Measurements from ENCODE around the gene LPAR3. TPM values are rescaled to one million over a fixed set of nuclear protein-coding genes. Genes with fewer than 3 reads are reported as not detected.

The LPAR3 gene
- total RNA-seq, 2 experiments from 2014 or later: 0.36 to 0.83 TPM

DNA sequence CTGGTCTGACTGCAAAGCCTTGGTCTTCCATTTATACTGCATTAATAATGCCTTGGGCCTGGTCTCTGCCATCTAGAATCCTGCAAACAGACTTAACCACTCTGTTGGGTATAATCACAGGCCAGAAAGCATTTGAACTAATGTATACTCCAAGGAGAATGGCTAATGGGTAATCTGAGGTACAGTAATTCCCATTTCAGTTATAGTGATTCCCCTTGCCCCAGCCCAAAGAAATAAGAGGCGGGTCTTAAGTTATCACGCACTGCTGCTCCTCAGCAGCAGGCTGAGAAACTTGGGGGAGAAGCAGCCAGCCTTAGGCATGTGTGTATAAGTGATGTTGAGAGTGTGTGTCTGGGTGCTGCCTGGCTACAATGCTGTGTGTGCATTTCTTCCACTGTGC is 2.4 kb downstream of the LPAR3 start:
- intact Hi-C loops (cut with micrococcal nuclease): no loop called here
- Mint-ChIP-seq H3K9me3 (no peaks in the 10 kb centered on the region), H3K27ac (no peak overlapping the region), H3K4me3 (no peak overlapping the region), H3K27me3 (peaks cover 27% of the 10 kb centered on the region), H3K4me1 (ENCODE audit: low read depth) (peaks cover 18% of the 10 kb centered on the region), H3K36me3 (no peaks in the 10 kb centered on the region)
- ChIA-PET POLR2A (no interaction called here), CTCF (no interaction called here)
- no peak for DNase-seq

DNA sequence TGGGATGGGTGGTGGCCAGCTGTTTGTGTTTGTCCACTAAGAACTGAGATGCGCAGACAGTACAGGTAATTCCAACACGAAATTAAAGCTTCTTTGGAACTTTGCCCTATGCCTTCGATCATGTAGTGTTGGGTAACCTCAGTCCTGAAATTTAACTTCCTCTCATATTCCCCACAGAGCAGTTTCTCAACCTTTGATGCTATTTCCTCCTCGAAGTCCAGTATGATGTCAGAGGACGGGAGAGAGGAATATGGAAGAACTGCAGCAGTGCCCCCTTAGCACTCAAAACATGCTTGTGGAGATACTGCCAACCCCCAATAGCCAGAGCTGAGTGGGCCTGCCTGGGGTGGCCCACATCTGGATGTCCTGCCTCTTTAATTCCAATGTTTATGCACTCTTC is 3.6 kb downstream of the LPAR3 start:
- intact Hi-C loops (cut with micrococcal nuclease): no loop called here
- H3K4me1 Mint-ChIP-seq (ENCODE audit: low read depth): peaks cover 18% of the 10 kb centered on the region
- CTCF ChIA-PET: no interaction called here
- no peak for DNase-seq
- no peaks in the 10 kb centered on the region for H3K9me3 Mint-ChIP-seq
- H3K27ac Mint-ChIP-seq: no peak overlapping the region
- H3K27me3 Mint-ChIP-seq: peaks cover 19% of the 10 kb centered on the region
- H3K4me3 Mint-ChIP-seq: no peak overlapping the region
- POLR2A ChIA-PET: no interaction called here
- H3K36me3 Mint-ChIP-seq: no peaks in the 10 kb centered on the region

DNA sequence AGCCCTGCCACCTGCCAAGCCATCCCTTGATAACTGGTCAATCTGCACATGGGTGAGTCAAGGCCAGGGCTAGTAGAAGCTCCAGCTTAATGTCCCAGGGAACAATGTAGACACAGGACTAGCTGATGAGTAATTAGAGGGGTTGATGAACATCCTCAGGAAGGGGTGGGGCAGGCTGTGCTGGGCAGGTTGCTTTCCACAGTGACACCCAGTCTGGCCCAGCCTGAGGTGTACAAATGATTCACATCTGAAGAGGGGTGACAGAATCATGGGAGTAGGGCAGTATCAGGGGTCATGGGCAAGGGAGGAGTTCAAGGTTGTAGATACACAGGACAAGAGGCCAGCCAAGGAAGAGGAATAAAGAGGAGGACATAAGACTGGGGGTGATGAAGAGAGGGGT is 4.3 kb downstream of the LPAR3 start:
- Mint-ChIP-seq H3K4me3 (no peak overlapping the region), H3K27ac (no peak overlapping the region), H3K9me3 (no peaks in the 10 kb centered on the region), H3K36me3 (no peaks in the 10 kb centered on the region), H3K27me3 (peaks cover 13% of the 10 kb centered on the region), H3K4me1 (ENCODE audit: low read depth) (peaks cover 14% of the 10 kb centered on the region)
- DNase-seq: peak; percentile 35
- intact Hi-C loops (cut with micrococcal nuclease): no loop called here
- POLR2A ChIA-PET: no interaction called here
- CTCF ChIA-PET: no interaction called here

DNA sequence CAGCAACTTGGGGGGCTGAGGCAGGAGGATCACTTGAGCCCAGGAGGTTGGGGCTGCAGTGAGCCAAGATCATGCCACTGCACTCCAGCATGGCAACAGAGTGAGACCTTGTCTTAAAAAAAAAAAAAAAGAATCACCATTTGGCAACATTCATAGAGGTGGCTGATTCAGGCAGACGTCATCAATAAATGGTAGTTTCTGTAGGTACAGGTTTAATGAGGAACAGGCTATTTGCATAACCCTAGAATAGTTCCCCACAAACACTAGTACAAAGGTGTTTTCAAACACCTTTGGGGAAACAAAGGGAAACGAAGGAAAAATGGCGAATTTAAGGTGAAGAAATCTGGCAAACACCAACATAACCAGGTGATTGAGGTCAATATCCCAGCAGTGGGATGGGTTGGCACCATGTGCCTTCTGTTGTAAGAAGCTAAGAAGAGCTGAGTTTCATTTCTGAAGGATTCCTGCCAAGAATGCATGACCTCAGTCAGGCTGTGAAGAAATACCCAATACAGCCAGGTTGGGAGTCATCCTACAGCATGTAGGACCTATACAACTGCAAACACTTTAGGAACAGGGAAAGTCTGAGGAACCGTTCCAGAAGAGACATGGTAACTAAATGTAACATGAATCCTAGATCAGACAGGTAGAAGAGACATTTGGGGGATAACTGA is 5.6 kb downstream of the LPAR3 start:
- POLR2A ChIA-PET: no interaction called here
- intact Hi-C loops (cut with micrococcal nuclease): no loop called here
- peaks cover 6% of the 10 kb centered on the region for H3K27me3 Mint-ChIP-seq
- no peaks in the 10 kb centered on the region for H3K36me3 Mint-ChIP-seq
- CTCF ChIA-PET: no interaction called here
- H3K4me3 Mint-ChIP-seq: no peak overlapping the region
- no peak for DNase-seq
- no peak overlapping the region for H3K27ac Mint-ChIP-seq
- H3K9me3 Mint-ChIP-seq: no peaks in the 10 kb centered on the region
- peaks cover 8% of the 10 kb centered on the region for H3K4me1 Mint-ChIP-seq (ENCODE audit: low read depth)

DNA sequence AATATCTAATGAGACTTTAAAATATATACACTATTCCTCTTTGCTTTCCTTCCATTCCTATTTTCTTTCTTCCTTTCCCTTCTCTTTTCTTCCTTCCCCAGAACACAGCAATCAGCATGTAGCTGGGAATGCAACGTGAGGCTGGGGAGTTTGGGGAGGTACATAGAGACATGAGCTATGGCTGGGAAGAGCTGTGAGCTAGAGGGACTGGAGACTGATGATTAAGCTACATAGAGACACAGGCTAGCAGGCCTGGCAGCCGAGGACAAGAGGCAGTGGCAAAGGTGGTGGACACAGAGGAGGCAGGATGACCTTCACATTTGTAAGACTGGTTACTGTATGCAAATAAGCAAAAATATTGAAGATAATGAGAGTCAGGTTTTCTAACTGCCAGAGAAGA is 7.5 kb downstream of the LPAR3 start:
- no peak for DNase-seq
- H3K9me3 Mint-ChIP-seq: peaks cover 3% of the 10 kb centered on the region
- H3K27me3 Mint-ChIP-seq: no peaks in the 10 kb centered on the region
- no peak overlapping the region for H3K27ac Mint-ChIP-seq
- intact Hi-C loops (cut with micrococcal nuclease): no loop called here
- no peaks in the 10 kb centered on the region for H3K36me3 Mint-ChIP-seq
- POLR2A ChIA-PET: no interaction called here
- no peak overlapping the region for H3K4me3 Mint-ChIP-seq
- peaks cover 5% of the 10 kb centered on the region for H3K4me1 Mint-ChIP-seq (ENCODE audit: low read depth)
- CTCF ChIA-PET: interaction anchor here (1.4 kb wide), 1 partner anchor 28 kb away, joined by 3 read pairs; no protein-coding TSS in a partner anchor

DNA sequence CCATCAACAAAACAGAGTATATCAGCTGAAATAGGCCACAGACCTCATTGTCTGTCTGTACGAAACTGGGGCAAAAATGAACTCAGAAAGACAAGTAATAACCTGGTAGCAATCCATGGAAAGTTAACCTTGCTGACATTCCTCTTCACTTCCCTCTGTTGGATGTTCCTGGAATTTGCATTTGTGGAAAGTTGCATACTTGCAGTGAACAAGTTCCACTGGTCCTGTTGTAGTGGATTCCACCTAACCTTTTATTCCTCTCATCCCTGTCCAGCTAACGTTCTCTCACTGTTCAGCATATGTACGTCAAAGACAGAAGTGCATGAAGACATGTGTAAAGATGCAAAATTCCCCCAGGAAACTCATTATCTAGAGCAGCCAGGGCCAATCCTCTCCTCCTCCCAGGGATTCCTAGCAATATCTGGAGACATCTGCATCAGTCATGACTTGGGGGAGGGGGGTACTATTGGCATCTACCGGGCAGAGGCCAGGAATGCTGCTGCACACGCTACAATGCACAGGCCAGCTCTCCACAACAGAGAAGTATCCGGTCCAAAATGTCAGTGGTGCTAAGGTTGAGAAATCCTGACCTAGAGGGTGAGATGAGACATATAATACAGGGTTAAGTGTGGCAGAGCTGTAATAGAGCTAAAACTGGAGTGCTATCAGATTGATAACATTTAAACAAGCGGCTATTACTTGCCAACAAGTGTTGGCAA is 8.2 kb downstream of the LPAR3 start:
- Mint-ChIP-seq H3K36me3 (no peaks in the 10 kb centered on the region), H3K27ac (no peak overlapping the region), H3K4me3 (no peak overlapping the region), H3K9me3 (peaks cover 3% of the 10 kb centered on the region), H3K4me1 (ENCODE audit: low read depth) (peaks cover 5% of the 10 kb centered on the region), H3K27me3 (no peaks in the 10 kb centered on the region)
- ChIA-PET POLR2A (no interaction called here), CTCF (interaction anchor here (1.4 kb wide), 1 partner anchor 29 kb away, joined by 3 read pairs; no protein-coding TSS in a partner anchor)
- no peak for DNase-seq
- intact Hi-C loops (cut with micrococcal nuclease): no loop called here

DNA sequence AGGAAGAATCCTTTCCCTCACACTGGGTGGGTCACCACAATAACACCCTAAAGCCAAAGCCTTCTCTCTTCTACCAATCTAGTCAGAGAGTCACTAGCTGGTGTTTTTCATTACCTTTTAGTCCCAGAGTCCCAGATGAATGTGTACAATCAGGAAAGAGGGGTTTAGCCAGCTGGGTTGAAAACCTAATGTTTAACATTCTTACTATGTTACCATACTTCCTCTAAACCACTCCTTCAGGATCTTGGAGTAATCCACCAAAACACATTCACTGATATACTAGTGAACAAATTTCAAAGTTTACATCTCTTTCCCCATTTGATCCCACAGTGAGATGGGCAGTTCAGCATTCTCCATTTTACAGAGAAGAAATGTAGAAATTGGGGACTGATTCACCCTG is 9.7 kb downstream of the LPAR3 start:
- ChIA-PET CTCF (no interaction called here), POLR2A (no interaction called here)
- Mint-ChIP-seq H3K4me3 (no peak overlapping the region), H3K36me3 (no peaks in the 10 kb centered on the region), H3K4me1 (ENCODE audit: low read depth) (no peaks in the 10 kb centered on the region), H3K27me3 (no peaks in the 10 kb centered on the region), H3K27ac (no peak overlapping the region), H3K9me3 (peaks cover 3% of the 10 kb centered on the region)
- intact Hi-C loops (cut with micrococcal nuclease): no loop called here
- DNase-seq: no peak

DNA sequence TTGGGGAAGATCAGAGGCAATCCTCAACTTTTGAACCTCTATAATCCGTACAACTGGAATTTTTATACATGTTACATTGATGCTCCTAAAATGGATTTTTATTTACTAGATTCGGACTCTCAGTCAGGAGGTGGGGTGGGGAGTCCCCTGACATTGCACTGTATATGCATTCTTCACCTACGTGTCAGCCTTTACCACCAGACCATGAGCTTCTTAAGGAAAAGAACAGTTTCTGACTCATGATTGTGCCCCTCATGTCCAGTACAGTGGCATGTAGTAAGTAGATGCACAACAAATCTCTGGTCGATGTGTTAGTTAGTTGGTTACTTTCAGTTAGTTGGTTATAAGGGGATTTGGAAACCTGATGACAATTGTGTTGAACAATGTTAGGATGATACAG is 15.4 kb downstream of the LPAR3 start:
- DNase-seq: no peak
- CTCF ChIA-PET: no interaction called here
- Mint-ChIP-seq H3K27ac (no peak overlapping the region), H3K9me3 (peaks cover 3% of the 10 kb centered on the region), H3K4me1 (ENCODE audit: low read depth) (peaks cover 5% of the 10 kb centered on the region), H3K36me3 (no peaks in the 10 kb centered on the region), H3K27me3 (peaks cover 4% of the 10 kb centered on the region), H3K4me3 (no peak overlapping the region)
- intact Hi-C loops (cut with micrococcal nuclease): no loop called here
- POLR2A ChIA-PET: no interaction called here

DNA sequence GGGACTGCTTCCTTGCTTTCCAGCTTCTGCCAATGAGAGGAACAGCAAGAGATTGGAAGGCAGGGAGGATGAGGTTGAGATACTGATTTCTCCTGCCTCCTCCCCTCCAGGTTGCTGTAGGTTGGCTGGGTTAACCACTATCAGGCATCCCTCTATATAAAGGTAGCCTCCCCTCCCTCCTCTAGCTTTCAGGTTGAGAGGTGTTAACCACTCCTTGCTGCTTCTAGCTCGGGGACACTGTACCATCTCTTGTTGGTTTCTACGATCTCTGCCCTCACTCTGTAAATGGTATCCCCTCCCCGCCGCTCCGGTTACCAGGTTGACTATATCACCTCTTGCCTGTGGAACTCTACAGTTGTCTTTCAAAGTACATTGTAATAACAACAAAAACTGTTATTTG is 16.7 kb downstream of the LPAR3 start:
- ChIA-PET POLR2A (no interaction called here), CTCF (no interaction called here)
- Mint-ChIP-seq H3K9me3 (no peaks in the 10 kb centered on the region), H3K4me1 (ENCODE audit: low read depth) (peaks cover 5% of the 10 kb centered on the region), H3K27me3 (peaks cover 11% of the 10 kb centered on the region), H3K27ac (no peak overlapping the region), H3K36me3 (no peaks in the 10 kb centered on the region), H3K4me3 (no peak overlapping the region)
- intact Hi-C loops (cut with micrococcal nuclease): no loop called here
- no peak for DNase-seq

DNA sequence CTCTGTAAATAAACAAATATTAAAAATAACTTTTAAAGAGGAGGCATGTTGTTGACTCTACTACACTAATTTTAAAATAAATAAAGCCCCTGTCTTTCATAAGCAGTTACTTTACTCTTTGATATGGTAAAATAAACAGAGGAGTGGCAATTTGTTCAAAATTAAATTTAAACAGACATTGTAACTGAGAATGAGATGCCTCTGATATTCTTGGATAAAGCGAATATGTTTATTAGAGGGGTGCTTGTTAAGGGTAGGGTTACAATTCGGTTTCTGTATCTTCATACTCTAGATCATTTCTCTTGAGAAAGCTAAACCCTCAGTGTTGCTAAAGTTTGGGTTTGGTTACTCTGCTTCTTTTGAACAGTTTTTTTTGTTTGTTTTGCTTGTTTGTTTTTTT is 19.6 kb downstream of the LPAR3 start:
- H3K27ac Mint-ChIP-seq: no peak overlapping the region
- H3K9me3 Mint-ChIP-seq: no peaks in the 10 kb centered on the region
- intact Hi-C loops (cut with micrococcal nuclease): no loop called here
- H3K36me3 Mint-ChIP-seq: no peaks in the 10 kb centered on the region
- H3K27me3 Mint-ChIP-seq: peaks cover 11% of the 10 kb centered on the region
- CTCF ChIA-PET: no interaction called here
- peaks cover 5% of the 10 kb centered on the region for H3K4me1 Mint-ChIP-seq (ENCODE audit: low read depth)
- H3K4me3 Mint-ChIP-seq: no peak overlapping the region
- POLR2A ChIA-PET: no interaction called here
- DNase-seq: no peak

DNA sequence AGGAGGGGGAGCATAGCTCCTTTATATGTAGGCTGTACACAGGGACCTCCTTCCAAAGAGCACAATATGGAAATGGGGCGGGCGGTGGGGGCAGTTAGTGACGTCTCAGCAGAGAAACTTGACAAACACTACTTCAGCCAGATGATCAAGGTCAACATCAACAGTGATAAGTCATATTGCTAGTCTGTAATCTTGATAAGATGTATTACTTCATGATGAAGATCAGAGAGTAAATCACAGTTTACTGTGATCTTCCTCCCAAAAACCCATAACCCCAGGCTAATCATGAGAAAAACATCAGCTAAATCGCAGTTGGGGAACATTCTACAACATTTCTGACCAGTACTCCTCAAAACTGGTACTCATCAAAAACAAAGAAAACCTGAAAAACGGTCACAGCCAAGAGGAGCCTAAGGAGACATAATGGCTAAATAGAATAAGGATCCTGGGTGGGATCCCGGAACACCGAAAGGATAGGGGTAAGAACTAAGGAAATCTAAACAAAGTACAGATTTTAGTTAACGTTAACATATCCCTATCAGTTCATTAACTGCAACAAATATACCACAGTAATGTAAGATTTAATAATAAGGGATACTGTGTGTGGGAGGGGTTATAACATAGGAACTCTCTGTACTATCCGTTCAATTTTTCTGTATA is 20.2 kb downstream of the LPAR3 start:
- intact Hi-C loops (cut with micrococcal nuclease): no loop called here
- DNase-seq: no peak
- H3K9me3 Mint-ChIP-seq: no peaks in the 10 kb centered on the region
- ChIA-PET POLR2A (no interaction called here), CTCF (no interaction called here)
- H3K4me3 Mint-ChIP-seq: no peak overlapping the region
- no peak overlapping the region for H3K27ac Mint-ChIP-seq
- H3K36me3 Mint-ChIP-seq: no peaks in the 10 kb centered on the region
- H3K4me1 Mint-ChIP-seq (ENCODE audit: low read depth): peaks cover 5% of the 10 kb centered on the region
- H3K27me3 Mint-ChIP-seq: peaks cover 11% of the 10 kb centered on the region

DNA sequence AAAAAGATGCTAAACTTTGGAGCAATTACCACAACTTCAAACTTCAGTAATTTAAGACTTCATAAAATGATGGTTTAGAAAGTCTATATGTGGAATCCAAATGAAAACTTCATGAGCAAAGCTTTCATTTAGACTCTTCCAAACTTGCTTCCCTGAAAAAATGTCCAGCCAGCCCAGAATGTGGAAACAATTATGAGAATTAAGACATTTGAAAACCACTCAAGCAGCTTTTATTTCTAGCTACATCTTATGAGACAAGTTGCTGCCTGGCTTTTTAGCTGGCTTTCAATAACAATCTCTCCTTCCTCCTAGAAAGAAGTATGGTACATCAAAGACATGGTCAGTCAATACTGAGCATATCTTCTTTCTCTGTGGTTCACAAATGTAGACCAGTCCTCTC is 21.8 kb downstream of the LPAR3 start:
- intact Hi-C loops (cut with micrococcal nuclease): no loop called here
- no peak overlapping the region for H3K4me3 Mint-ChIP-seq
- H3K27ac Mint-ChIP-seq: no peak overlapping the region
- POLR2A ChIA-PET: no interaction called here
- H3K36me3 Mint-ChIP-seq: no peaks in the 10 kb centered on the region
- no peaks in the 10 kb centered on the region for H3K9me3 Mint-ChIP-seq
- DNase-seq: no peak
- H3K27me3 Mint-ChIP-seq: peaks cover 11% of the 10 kb centered on the region
- CTCF ChIA-PET: interaction anchor here (0.7 kb wide), 1 partner anchor 325 kb away, joined by 3 read pairs; no protein-coding TSS in a partner anchor
- H3K4me1 Mint-ChIP-seq (ENCODE audit: low read depth): peaks cover 2% of the 10 kb centered on the region

DNA sequence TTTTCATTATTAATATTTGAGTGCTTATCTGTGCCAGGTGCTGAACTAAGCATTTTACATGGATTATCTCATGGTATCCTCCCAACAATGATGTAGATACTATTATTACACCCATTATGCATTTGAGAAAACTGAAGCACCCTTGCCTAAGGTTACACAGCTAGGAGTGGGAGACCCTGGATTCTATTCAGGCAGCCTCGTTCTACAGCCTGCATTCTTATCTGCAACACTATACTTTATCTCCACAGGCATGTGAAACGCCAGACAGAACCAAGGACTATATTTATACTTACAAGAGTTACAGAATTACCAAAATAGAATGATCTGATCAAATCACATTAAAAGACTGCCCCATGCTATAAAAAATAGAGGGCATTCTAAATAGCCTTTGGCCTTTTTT is 22.4 kb downstream of the LPAR3 start:
- ChIA-PET CTCF (interaction anchor here (0.7 kb wide), 1 partner anchor 326 kb away, joined by 3 read pairs; no protein-coding TSS in a partner anchor), POLR2A (no interaction called here)
- intact Hi-C loops (cut with micrococcal nuclease): no loop called here
- H3K27ac Mint-ChIP-seq: no peak overlapping the region
- peaks cover 11% of the 10 kb centered on the region for H3K27me3 Mint-ChIP-seq
- no peaks in the 10 kb centered on the region for H3K4me1 Mint-ChIP-seq (ENCODE audit: low read depth)
- H3K4me3 Mint-ChIP-seq: no peak overlapping the region
- no peaks in the 10 kb centered on the region for H3K9me3 Mint-ChIP-seq
- H3K36me3 Mint-ChIP-seq: no peaks in the 10 kb centered on the region
- DNase-seq: no peak

Data from activated CD4-positive, alpha-beta memory T cell treated with anti-CD3 and anti-CD28 coated beads for 36 hours (primary cell).